A673 (cell line): ENCODE results near the gene ENGASE.

Experiments
- CTCF ChIP-seq: fragments of 300-800, 200-600 bp; sonication (generic); conservative IDR thresholded peaks from 2 replicates; pipeline ENCODE4 v1.5.1; 2017; ENCODE audit warnings: low read depth, mild to moderate bottlenecking, antibody characterized with exemption, low read length, moderate library complexity, mixed read lengths
- EZH2 ChIP-seq: fragments of 200-600 bp; sonication (generic); IDR thresholded peaks from 2 replicates; pipeline ENCODE4 v1.6.1; 2017; ENCODE audit warnings: borderline replicate concordance, low read depth, mild to moderate bottlenecking, mixed read lengths, antibody characterized with exemption, low read length; ENCODE audit not compliant: poor library complexity, severe bottlenecking

DNA sequence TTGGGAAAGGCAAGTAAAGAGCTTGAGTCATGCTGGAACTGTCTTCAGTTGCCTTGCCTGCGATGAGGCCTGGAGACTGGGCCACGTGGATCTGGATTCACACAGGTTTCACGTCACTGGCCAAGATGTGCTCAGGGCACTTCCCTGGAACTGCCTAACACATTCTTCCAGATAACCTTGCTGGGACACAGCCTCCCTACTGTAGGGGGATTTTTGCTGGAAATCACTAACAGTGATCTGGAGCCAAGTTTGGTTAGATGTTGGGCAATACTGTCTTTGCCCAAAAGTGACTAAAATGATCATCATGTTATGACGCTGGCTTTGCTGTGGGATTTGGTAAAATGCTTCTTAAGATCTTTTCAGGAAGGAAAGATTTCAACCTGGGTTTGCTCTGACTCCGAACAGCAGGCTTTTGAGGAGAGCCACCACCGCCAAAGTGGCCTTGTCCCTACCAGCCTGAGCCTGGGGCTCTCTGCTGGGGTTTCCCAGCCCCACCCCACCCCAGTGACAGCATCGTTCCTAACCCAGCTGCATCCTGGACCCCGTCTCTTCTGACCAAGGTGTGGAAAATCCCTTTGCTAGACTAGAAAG, 36.0 kb upstream of the ENGASE start:
- TF ChIP-seq CTCF (no peak), EZH2 (no peak)
